Putamen (tissue), 1 donor: ENCODE results near the gene CENPM.

Experiments used
- DNase-seq: peaks from one replicate; pipeline ENCODE4 v3.0.0-alpha.2; 2016; ENCODE audit warnings: low spot score

CENPM gene

GRCh38 chr22:41913842-41914534 lies 33.0 kb downstream of the CENPM start:
- DNase-seq = no peak

GRCh38 chr22:41913040-41913719 lies 33.8 kb downstream of the CENPM start:
- DNase-seq = no peak

GRCh38 chr22:41912338-41913039 lies 34.5 kb downstream of the CENPM start:
- no peak for DNase-seq

- DNase-seq = no peak
Observed at GRCh38 chr22:41911001-41911611, 35.8 kb downstream of the CENPM start.

- DNase-seq = peak; percentile 59
Observed at GRCh38 chr22:41910050-41911000, 36.6 kb downstream of the CENPM start.

GRCh38 chr22:41909310-41910049 lies 37.5 kb downstream of the CENPM start:
- DNase-seq = no peak

- no peak for DNase-seq
Observed at GRCh38 chr22:41908411-41909309, 38.3 kb downstream of the CENPM start.

GRCh38 chr22:41907436-41908401 lies 39.2 kb downstream of the CENPM start:
- no peak for DNase-seq

GRCh38 chr22:41906822-41907221 lies 40.1 kb downstream of the CENPM start:
- no peak for DNase-seq

- DNase-seq = no peak
Observed at GRCh38 chr22:41905411-41906202, 41.3 kb downstream of the CENPM start.

GRCh38 chr22:41904450-41905410 lies 42.2 kb downstream of the CENPM start:
- no peak for DNase-seq

- DNase-seq = no peak
Observed at GRCh38 chr22:41902932-41903421, 44.0 kb downstream of the CENPM start.

- DNase-seq = no peak
Observed at GRCh38 chr22:41902016-41902415, 44.9 kb downstream of the CENPM start.

GRCh38 chr22:41900652-41901312 lies 46.2 kb downstream of the CENPM start:
- no peak for DNase-seq

GRCh38 chr22:41899992-41900651 lies 46.8 kb downstream of the CENPM start:
- no peak for DNase-seq
